Adrenal gland (tissue), 12 donors: ENCODE measurements around the gene BZW2. TPM values are rescaled to one million over a fixed set of nuclear protein-coding genes. Genes with fewer than 3 reads are reported as not detected.

Experiments
- DNase-seq, 7 donors: peaks; one replicate each; pipeline ENCODE4 v3.0.0-alpha.2; 2019 to 2020
- H3K27ac ChIP-seq, 5 donors: fragments of 200-600 bp; sonication (generic) in 4 of 5; 1 replicate in 3 of 5; 2 replicates in 2 of 5; pipeline versions ENCODE4 v1.5.1 to v1.8.0; 2016 to 2020; ENCODE audit warnings: mild to moderate bottlenecking in 1 of 5
- H3K27me3 ChIP-seq: fragments of 200-600 bp; 2 replicates; pipeline ENCODE4 v1.8.0; 2021
- H3K36me3 ChIP-seq, 2 donors: fragments of 200-600 bp; replicated peaks in 1 of 2; 1 replicate in 1 of 2; 2 replicates in 1 of 2; pipeline versions ENCODE4 v1.5.1 to v1.8.0; 2018 to 2022
- H3K4me1 ChIP-seq, 2 donors: fragments of 200-600 bp; replicated peaks in 1 of 2; 1 replicate in 1 of 2; 2 replicates in 1 of 2; pipeline versions ENCODE4 v1.5.1 to v1.8.0; 2018 to 2021
- H3K4me3 ChIP-seq, 4 donors: fragments of 200-600 bp; sonication (generic) in 3 of 4; one replicate each; pipeline ENCODE4 v1.5.1; 2016 to 2018
- H3K9me3 ChIP-seq, 3 donors: fragments of 200-600 bp; sonication (generic) in 1 of 3; replicated peaks in 1 of 3; 1 replicate in 2 of 3; 2 replicates in 1 of 3; pipeline versions ENCODE4 v1.5.1 to v1.8.0; 2016 to 2021
- CTCF ChIP-seq, 6 experiments: fragments of 450-650 bp in 4 of 6; fragments of 200-600 bp in 2 of 6; sonication (generic) in 1 of 6; IDR thresholded peaks; 1 replicate in 5 of 6; 2 replicates in 1 of 6; pipeline versions ENCODE4 v1.5.1 to v1.8.0; 2016 to 2021; ENCODE audit warnings: antibody characterized with exemption in 6 of 6, mild to moderate bottlenecking in 2 of 6, moderate library complexity in 1 of 6
- POLR2A ChIP-seq, 2 donors: fragments of 450-650 bp; IDR thresholded peaks; one replicate each; pipeline ENCODE4 v1.6.1; 2017; ENCODE audit warnings: antibody characterized with exemption in 2 of 2, mild to moderate bottlenecking in 2 of 2, moderate library complexity in 1 of 2
- WGBS, 4 donors: extraction: QIAGEN DNeasy Blood & Tissue Kit in 2 of 4; methylation state at CpG; one replicate each; pipeline versions ENCODE4 v1.1.5 to v1.1.7; 2013 to 2017; 5-methylcytosine and 5-hydroxymethylcytosine counted together
- intact Hi-C, 2 donors: fragments of 100-400 bp; cut with DNase I; formaldehyde crosslinking; loops; one replicate each; pipeline versions ENCODE4 v1.14.1 to v1.15.0; 2022 to 2023
- polyA plus RNA-seq, 3 donors: library from polyadenylated mRNA; stranded (reverse); fragments of 200-250 nt in 2 of 3; fragments of 350-450 nt in 1 of 3; fragmentation: Illumina TruSeq in 1 of 3; extraction: RNeasy Lipid Tissue Mini Kit (QIAGEN cat#74804) in 1 of 3; gene quantifications; one replicate each; pipeline ENCODE4 v1.2.3, GENCODE V29; 2013 to 2014
- total RNA-seq, 9 donors: library from RNA; depleted of rRNA in 4 of 9; stranded (reverse); fragments of >200 nt in 4 of 9; fragments of 120-200 nt in 1 of 9; fragmentation: NEBNext Ultra II Directional in 1 of 9; extraction: Animal tissue kit (Norgen Biotek cat#: 25700) in 1 of 9; gene quantifications; one replicate each; pipeline versions ENCODE4 v1.1.0 to v1.2.4, GENCODE V29; 2013 to 2023
- donor health status: healthy with polysubstance abuse.
- donor health status: Bipolar disorder and iron deficiency.
- donor health status: DM: yes; HTN: yes; CAD: no.
- donor health status: DM: no; HTN: no; CAD: no.
- donor health status: DM: no; HTN: no; CAD: no.
- donor health status: DM: yes; HTN: yes; CAD: no.

BZW2 gene
- total and polyA plus RNA-seq, 12 donors = 11.1 to 46.5 (median 34.2) TPM

- no peak overlapping the region for H3K4me3 ChIP-seq
- DNase-seq = no peak
- TF ChIP-seq POLR2A (IDR thresholded peaks at IDR 0.05) (no peak), CTCF (IDR thresholded peaks at IDR 0.05) (no peak)
- no peak overlapping the region for H3K27ac ChIP-seq
- 81 to 95% (median 86%) methylated on average over 2 of the region's 2 CpGs for WGBS, 4 donors
- H3K27me3 ChIP-seq = no peaks in the 10 kb centered on the region
- H3K36me3 ChIP-seq = no peaks in the 10 kb centered on the region
- H3K4me1 ChIP-seq = peaks cover 0 to 13% of the 10 kb centered on the region in 2 donors
- no peaks in the 10 kb centered on the region for H3K9me3 ChIP-seq
- intact Hi-C loops = no loop called here
These were observed 99.7 kb downstream of the BZW2 start for GRCh38 chr7:16745645-16746044.

- peak in 1 of 7 donors; percentile 27 for DNase-seq
- H3K4me1 ChIP-seq = peaks cover 0 to 8% of the 10 kb centered on the region in 2 donors
- H3K27me3 ChIP-seq = no peaks in the 10 kb centered on the region
- no peaks in the 10 kb centered on the region for H3K36me3 ChIP-seq
- no peak overlapping the region for H3K4me3 ChIP-seq
- WGBS, 4 donors = 7 to 53% (median 40%) methylated on average over 1 of the region's 1 CpG
- TF ChIP-seq CTCF (IDR thresholded peaks at IDR 0.05) = no peak
- TF ChIP-seq POLR2A (IDR thresholded peaks at IDR 0.05) = no peak
- H3K9me3 ChIP-seq = no peaks in the 10 kb centered on the region
- H3K27ac ChIP-seq = no peak overlapping the region
- intact Hi-C loops = no loop called here
These were observed 101.1 kb downstream of the BZW2 start for GRCh38 chr7:16747102-16747501.

GRCh38 chr7:16753102-16753931, 107.3 kb downstream of the BZW2 start, which contains the start of gene TSPAN13:
Gene TSPAN13, plus strand, starts transcription at chr7:16753755. Its CDS starts 213 bp downstream, at chr7:16753968.
- Histone ChIP-seq H3K4me1 (peaks cover 0 to 6% of the 10 kb centered on the region in 2 donors), H3K9me3 (no peaks in the 10 kb centered on the region), H3K27ac (peak within 1 kb of the TSS; percentile 13 to 80 (median 65)), H3K4me3 (peak within 1 kb of the TSS; percentile 48 to 84 (median 64)), H3K27me3 (no peaks in the 10 kb centered on the region), H3K36me3 (no peaks in the 10 kb centered on the region)
- intact Hi-C loops = no loop called here
- peak; percentile 88 to 92 (median 89) for DNase-seq
- TF ChIP-seq CTCF (IDR thresholded peaks at IDR 0.05) (no peak), POLR2A (IDR thresholded peaks at IDR 0.05) (peak; percentile 10 to 77)
- WGBS, 4 donors = 3 to 8% (median 4%) methylated on average over 17 to 48 of the region's 48 CpGs

GRCh38 chr7:16753932-16754855, 108.2 kb downstream of the BZW2 start:
- 4 to 7% (median 5%) methylated on average over 31 to 58 of the region's 58 CpGs for WGBS, 4 donors
- Histone ChIP-seq H3K27ac (peak overlapping the region; percentile 13 to 80 (median 65)), H3K4me1 (peaks cover 0 to 6% of the 10 kb centered on the region in 2 donors), H3K36me3 (no peaks in the 10 kb centered on the region), H3K27me3 (no peaks in the 10 kb centered on the region), H3K9me3 (no peaks in the 10 kb centered on the region), H3K4me3 (peak overlapping the region; percentile 48 to 84 (median 64))
- intact Hi-C loops = no loop called here
- TF ChIP-seq CTCF (IDR thresholded peaks at IDR 0.05) (no peak), POLR2A (IDR thresholded peaks at IDR 0.05) (no peak)
- DNase-seq = peak; percentile 35 to 70 (median 57)
